Esophagus mucosa (tissue), 1 donor: ENCODE results near the gene PPFIA4. TPM values are rescaled to one million over a fixed set of nuclear protein-coding genes. Genes with fewer than 3 reads are reported as not detected.

Experiments used
- total RNA-seq: library from RNA; stranded (reverse); gene quantifications from one replicate; pipeline ENCODE4 v1.2.4, GENCODE V29; 2023
- donor health status: DM: yes; HTN: yes; CAD: no.

PPFIA4 gene
- total RNA-seq, 1 donor from 2014 or later = 1.0 TPM

Other genes with a start within 250 kb of the PPFIA4 start
- 67.4 TPM for gene KDM5B, start 218.1 kb upstream of the PPFIA4 start, total RNA-seq
- gene PCAT6, start 215.5 kb upstream of the PPFIA4 start, total RNA-seq = 5.8 TPM
- 12.3 TPM for gene RABIF, start 137.3 kb upstream of the PPFIA4 start, total RNA-seq
- gene KLHL12, start 99.3 kb upstream of the PPFIA4 start, total RNA-seq = 21.5 TPM
- gene ADIPOR1, start 68.2 kb upstream of the PPFIA4 start, total RNA-seq = 82.7 TPM
- 73.1 TPM for gene CYB5R1, start 59.2 kb upstream of the PPFIA4 start, total RNA-seq
- gene TMEM183A, start 19.1 kb upstream of the PPFIA4 start, total RNA-seq = 54.3 TPM
- not detected for gene MYOG, start 59.5 kb downstream of the PPFIA4 start, total RNA-seq
- 0.28 TPM for gene ADORA1, start 101.2 kb downstream of the PPFIA4 start, total RNA-seq
- not detected for gene MYBPH, start 149.3 kb downstream of the PPFIA4 start, total RNA-seq
- 20.5 TPM for gene CHI3L1, start 160.2 kb downstream of the PPFIA4 start, total RNA-seq
- 0.20 TPM for gene CHIT1, start 203.2 kb downstream of the PPFIA4 start, total RNA-seq